ENCODE results near the gene ADAMTS9. TPM values are rescaled to one million over a fixed set of nuclear protein-coding genes. Genes with fewer than 3 reads are reported as not detected.

Gene ADAMTS9
- total RNA-seq, 3 donors from 2014 or later (not counting 1 experiment from before 2014, with no cell fraction given), result not detected

DNA sequence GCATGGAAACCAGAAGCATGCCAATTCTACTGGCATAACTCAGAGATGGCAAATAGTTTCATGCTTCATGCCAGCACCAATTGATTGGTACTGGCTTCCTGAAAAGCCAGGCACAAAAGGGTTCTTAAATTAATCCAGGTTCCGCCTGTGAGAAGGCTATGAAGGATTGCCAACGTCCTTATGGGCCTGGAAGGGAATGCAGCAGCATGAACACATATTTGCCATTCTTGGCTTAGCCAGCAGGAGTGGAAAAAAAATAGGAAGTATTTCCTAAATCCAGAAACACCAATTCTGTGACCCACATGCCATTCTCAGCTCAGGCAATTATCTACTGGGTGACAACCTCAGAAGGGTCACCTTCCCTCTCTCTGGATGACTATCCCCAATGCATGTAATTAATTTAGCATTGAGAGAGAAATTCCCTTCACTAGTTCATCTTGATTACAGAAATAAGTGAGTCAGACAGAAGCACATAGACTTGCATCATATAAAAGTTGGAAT, 36.0 kb downstream of the ADAMTS9 start:
- DNase-seq (no peak), ATAC-seq (no peak)
- H3K36me3 ChIP-seq (ENCODE audit: control insufficient read depth, insufficient read depth, low read length), result no peaks in the 10 kb centered on the region
- WGBS (ENCODE audit: insufficient coverage), result 72% methylated on average over 2 of the region's 2 CpGs
- no peaks in the 10 kb centered on the region for H3K9me3 ChIP-seq (ENCODE audit: control insufficient read depth, insufficient read depth, low read length)
- no peaks in the 10 kb centered on the region for H3K4me1 ChIP-seq (ENCODE audit: control insufficient read depth, insufficient read depth, low read length)
- no peak for TF ChIP-seq CTCF (IDR thresholded peaks at IDR 0.05)
- Mint-ChIP-seq H3K9me3 (peaks cover 0 to 11% of the 10 kb centered on the region in 2 donors), H3K4me3 (no peak overlapping the region), H3K27me3 (ENCODE audit: low read depth in 2 of 2) (no peaks in the 10 kb centered on the region), H3K4me1 (no peaks in the 10 kb centered on the region), H3K27ac (no peak overlapping the region), H3K36me3 (no peaks in the 10 kb centered on the region)
- no peak overlapping the region for H3K4me3 ChIP-seq (ENCODE audit: low read length)
- no peak overlapping the region for H3K27ac ChIP-seq (ENCODE audit: low read length)
- intact Hi-C loops (cut with micrococcal nuclease), result no loop called here
- no peaks in the 10 kb centered on the region for H3K27me3 ChIP-seq (ENCODE audit: control insufficient read depth, insufficient read depth, low read length)

DNA sequence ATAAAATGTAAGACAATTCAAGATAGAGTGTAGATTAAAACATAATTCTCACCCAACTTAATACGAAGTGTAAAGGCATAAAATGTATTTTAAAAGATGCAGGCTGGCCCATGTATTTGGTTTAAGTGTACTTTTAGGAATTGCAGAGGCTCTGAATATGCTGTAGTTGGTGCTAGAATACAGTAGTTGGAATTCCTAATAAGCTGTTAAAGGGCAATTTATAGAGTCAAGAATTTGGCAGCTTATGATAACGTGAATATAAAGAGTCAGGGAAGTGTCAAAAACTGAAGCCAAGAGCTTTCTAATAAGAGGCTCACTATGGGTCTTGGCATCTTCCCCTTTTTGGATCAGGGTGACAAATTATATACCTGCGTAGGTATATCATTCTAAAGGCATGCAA, 36.5 kb downstream of the ADAMTS9 start:
- no peaks in the 10 kb centered on the region for H3K27me3 Mint-ChIP-seq (ENCODE audit: low read depth in 2 of 2)
- H3K9me3 Mint-ChIP-seq, result peaks cover 0 to 11% of the 10 kb centered on the region in 2 donors
- Histone ChIP-seq H3K9me3 (ENCODE audit: control insufficient read depth, insufficient read depth, low read length) (no peaks in the 10 kb centered on the region), H3K27ac (ENCODE audit: low read length) (no peak overlapping the region), H3K27me3 (ENCODE audit: control insufficient read depth, insufficient read depth, low read length) (no peaks in the 10 kb centered on the region), H3K36me3 (ENCODE audit: control insufficient read depth, insufficient read depth, low read length) (no peaks in the 10 kb centered on the region), H3K4me3 (ENCODE audit: low read length) (no peak overlapping the region), H3K4me1 (ENCODE audit: control insufficient read depth, insufficient read depth, low read length) (no peaks in the 10 kb centered on the region)
- no peak for TF ChIP-seq CTCF (IDR thresholded peaks at IDR 0.05)
- WGBS (ENCODE audit: insufficient coverage), result 81% methylated on average over 2 of the region's 3 CpGs
- H3K4me3 Mint-ChIP-seq, result no peak overlapping the region
- intact Hi-C loops (cut with micrococcal nuclease), result no loop called here
- ATAC-seq (no peak), DNase-seq (no peak)
- no peak overlapping the region for H3K27ac Mint-ChIP-seq
- no peaks in the 10 kb centered on the region for H3K36me3 Mint-ChIP-seq
- H3K4me1 Mint-ChIP-seq, result no peaks in the 10 kb centered on the region

- ATAC-seq (no peak), DNase-seq (no peak)
- H3K9me3 Mint-ChIP-seq, result peaks cover 0 to 11% of the 10 kb centered on the region in 2 donors
- H3K4me1 ChIP-seq (ENCODE audit: control insufficient read depth, insufficient read depth, low read length), result no peaks in the 10 kb centered on the region
- no CpG with 5 or more reads among the region's 1 CpG for WGBS (ENCODE audit: insufficient coverage)
- H3K4me3 ChIP-seq (ENCODE audit: low read length), result no peak overlapping the region
- TF ChIP-seq CTCF (IDR thresholded peaks at IDR 0.05), result no peak
- no peak overlapping the region for H3K27ac Mint-ChIP-seq
- no peaks in the 10 kb centered on the region for H3K36me3 Mint-ChIP-seq
- H3K27me3 ChIP-seq (ENCODE audit: control insufficient read depth, insufficient read depth, low read length), result no peaks in the 10 kb centered on the region
- intact Hi-C loops (cut with micrococcal nuclease), result no loop called here
- H3K36me3 ChIP-seq (ENCODE audit: control insufficient read depth, insufficient read depth, low read length), result no peaks in the 10 kb centered on the region
- H3K9me3 ChIP-seq (ENCODE audit: control insufficient read depth, insufficient read depth, low read length), result no peaks in the 10 kb centered on the region
- H3K27me3 Mint-ChIP-seq (ENCODE audit: low read depth in 2 of 2), result no peaks in the 10 kb centered on the region
- H3K4me1 Mint-ChIP-seq, result no peaks in the 10 kb centered on the region
- no peak overlapping the region for H3K27ac ChIP-seq (ENCODE audit: low read length)
- H3K4me3 Mint-ChIP-seq, result no peak overlapping the region
Measured at GRCh38 chr3:64650715-64651114, 37.1 kb downstream of the ADAMTS9 start.

DNA sequence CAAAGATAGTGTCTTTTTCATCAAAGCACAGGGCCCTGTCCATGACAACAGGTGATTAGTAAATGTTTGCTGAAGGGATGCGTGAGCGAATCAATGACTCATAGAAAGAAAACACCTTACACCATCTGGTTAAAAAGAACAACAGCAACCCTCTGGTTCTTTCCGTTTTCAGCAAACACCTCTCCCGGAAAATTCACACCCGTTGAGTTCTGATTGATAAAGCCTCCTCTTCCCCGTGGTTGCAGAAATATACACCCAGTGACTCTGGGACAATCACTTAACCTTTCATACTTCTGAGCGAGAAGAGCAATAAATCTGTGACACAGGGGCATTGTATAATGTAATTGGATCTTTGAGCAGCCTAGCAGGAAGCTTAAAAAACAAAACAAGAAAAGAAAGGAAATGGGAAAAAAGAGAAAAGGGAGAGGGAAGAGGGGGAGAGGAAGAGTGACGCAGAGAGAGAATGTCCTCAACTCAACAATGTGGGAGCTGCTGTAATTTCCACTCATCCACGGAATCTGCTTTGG, 37.6 kb downstream of the ADAMTS9 start:
- DNase-seq, result no peak
- Mint-ChIP-seq H3K27ac (no peak overlapping the region), H3K4me1 (no peaks in the 10 kb centered on the region), H3K4me3 (no peak overlapping the region), H3K9me3 (peaks cover 0 to 11% of the 10 kb centered on the region in 2 donors), H3K27me3 (ENCODE audit: low read depth in 2 of 2) (no peaks in the 10 kb centered on the region), H3K36me3 (no peaks in the 10 kb centered on the region)
- intact Hi-C loops (cut with micrococcal nuclease), result no loop called here
- H3K36me3 ChIP-seq (ENCODE audit: control insufficient read depth, insufficient read depth, low read length), result no peaks in the 10 kb centered on the region
- H3K4me3 ChIP-seq (ENCODE audit: low read length), result no peak overlapping the region
- H3K27me3 ChIP-seq (ENCODE audit: control insufficient read depth, insufficient read depth, low read length), result no peaks in the 10 kb centered on the region
- 78% methylated on average over 8 of the region's 9 CpGs for WGBS (ENCODE audit: insufficient coverage)
- no peak for TF ChIP-seq CTCF (IDR thresholded peaks at IDR 0.05)
- H3K4me1 ChIP-seq (ENCODE audit: control insufficient read depth, insufficient read depth, low read length), result no peaks in the 10 kb centered on the region
- no peak for ATAC-seq
- no peak overlapping the region for H3K27ac ChIP-seq (ENCODE audit: low read length)
- H3K9me3 ChIP-seq (ENCODE audit: control insufficient read depth, insufficient read depth, low read length), result no peaks in the 10 kb centered on the region
